HG03064 (cell line): ENCODE measurements around the gene DNAJC10.
"Not testable (repeated sequence)": the region's sequence is repeated elsewhere in the genome, so short reads cannot be mapped to it uniquely, and the experiment has no call there.

Experiments
- ATAC-seq: cut with Tn5 transposase; IDR thresholded peaks from one replicate; pipeline ENCODE4 v1.9.1; 2021; ENCODE audit warnings: low read depth; ENCODE audit not compliant: unreplicated experiment

The DNAJC10 gene

GRCh38 chr2:182715892-182716649, at the start of gene DNAJC10:
DNAJC10 (plus strand) TSS chr2:182716257; CDS start chr2:182718087, 1,830 bp downstream.
- peak; percentile 89 for ATAC-seq

GRCh38 chr2:182666674-182667314, 49.3 kb upstream of the DNAJC10 start:
- ATAC-seq, result peak; percentile 78

GRCh38 chr2:182667315-182667695, 48.8 kb upstream of the DNAJC10 start:
- ATAC-seq, result peak; percentile 33

- no peak for ATAC-seq
Measured at GRCh38 chr2:182668671-182669070, 47.4 kb upstream of the DNAJC10 start.

- ATAC-seq, result no peak
Measured at GRCh38 chr2:182672466-182673165, 43.4 kb upstream of the DNAJC10 start.

GRCh38 chr2:182680837-182681236, 35.2 kb upstream of the DNAJC10 start:
- ATAC-seq, result no peak

- ATAC-seq, result no peak
Measured at GRCh38 chr2:182682210-182682609, 33.8 kb upstream of the DNAJC10 start.

- no peak for ATAC-seq
Measured at GRCh38 chr2:182685559-182685958, 30.5 kb upstream of the DNAJC10 start.

GRCh38 chr2:182686763-182687162, 29.3 kb upstream of the DNAJC10 start:
- ATAC-seq, result not testable (repeated sequence)

- no peak for ATAC-seq
Measured at GRCh38 chr2:182694189-182694588, 21.9 kb upstream of the DNAJC10 start.

- no peak for ATAC-seq
Measured at GRCh38 chr2:182695776-182696175, 20.3 kb upstream of the DNAJC10 start.

- no peak for ATAC-seq
Measured at GRCh38 chr2:182698671-182699070, 17.4 kb upstream of the DNAJC10 start.

GRCh38 chr2:182705761-182706160, 10.3 kb upstream of the DNAJC10 start:
- ATAC-seq, result no peak

GRCh38 chr2:182706751-182707150, 9.3 kb upstream of the DNAJC10 start:
- ATAC-seq, result no peak

- no peak for ATAC-seq
Measured at GRCh38 chr2:182713601-182714000, 2.5 kb upstream of the DNAJC10 start.

- ATAC-seq, result no peak
Measured at GRCh38 chr2:182715121-182715891, 751 bp upstream of the DNAJC10 start.

- ATAC-seq, result peak; percentile 0
Measured at GRCh38 chr2:182716650-182716979, 558 bp downstream of the DNAJC10 start.

- ATAC-seq, result peak; percentile 34
Measured at GRCh38 chr2:182717416-182717815, 1.4 kb downstream of the DNAJC10 start.

- ATAC-seq, result no peak
Measured at GRCh38 chr2:182717816-182718215, 1.8 kb downstream of the DNAJC10 start.

GRCh38 chr2:182718459-182718858, 2.4 kb downstream of the DNAJC10 start:
- ATAC-seq, result no peak

- not testable (repeated sequence) for ATAC-seq
Measured at GRCh38 chr2:182719116-182719515, 3.1 kb downstream of the DNAJC10 start.
